GM19351 (cell line): ENCODE results near the gene PPP2R2C.
A peak's percentile ranks its signal among the peaks of the same experiment; 100 is the strongest.

Source experiments
- ATAC-seq: cut with Tn5 transposase; IDR thresholded peaks from one replicate; pipeline ENCODE4 v1.9.1; 2021; ENCODE audit warnings: mild to moderate bottlenecking, moderate library complexity; ENCODE audit not compliant: unreplicated experiment

The PPP2R2C gene

DNA sequence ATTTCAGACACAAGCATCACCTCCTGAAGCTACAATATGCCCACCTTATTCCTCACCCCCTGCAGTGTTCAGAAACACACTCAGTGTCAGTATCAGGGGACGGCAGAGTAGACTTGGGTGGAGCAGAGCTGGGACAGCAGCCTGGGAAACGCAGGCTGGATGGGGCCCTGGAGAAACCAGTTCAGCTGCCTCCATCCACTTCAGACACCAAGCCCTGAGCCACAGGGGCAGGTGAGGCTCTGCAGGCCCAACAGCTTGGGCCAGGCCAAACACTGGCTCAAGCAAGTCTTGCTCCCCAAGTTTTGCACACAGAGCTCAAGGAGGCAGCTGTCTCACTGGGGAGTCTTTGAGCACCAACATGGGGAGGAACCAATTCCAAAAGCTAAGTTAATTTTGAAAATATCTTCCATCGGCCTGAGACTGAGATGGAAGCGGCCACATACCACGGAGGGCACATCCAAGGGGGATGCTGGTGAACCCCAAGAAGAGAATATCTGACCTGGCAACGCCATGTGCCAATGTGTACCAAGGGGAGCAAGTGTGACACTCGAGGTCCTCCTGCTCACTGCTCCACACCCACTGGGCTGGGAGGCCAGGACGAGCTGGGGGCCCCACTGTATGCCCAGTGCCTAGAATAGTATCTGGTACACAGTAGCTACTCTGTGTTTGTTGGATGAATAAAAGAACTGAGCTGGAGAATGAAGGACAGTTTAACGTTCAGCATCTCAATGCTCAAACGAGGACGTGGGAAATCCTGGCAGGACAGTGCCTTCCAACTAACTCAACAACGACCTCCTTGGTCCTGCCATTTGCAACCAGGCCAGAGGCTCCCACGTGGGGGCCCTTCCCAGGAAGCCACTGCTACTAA, 45.6 kb downstream of the PPP2R2C start:
- ATAC-seq: no peak

DNA sequence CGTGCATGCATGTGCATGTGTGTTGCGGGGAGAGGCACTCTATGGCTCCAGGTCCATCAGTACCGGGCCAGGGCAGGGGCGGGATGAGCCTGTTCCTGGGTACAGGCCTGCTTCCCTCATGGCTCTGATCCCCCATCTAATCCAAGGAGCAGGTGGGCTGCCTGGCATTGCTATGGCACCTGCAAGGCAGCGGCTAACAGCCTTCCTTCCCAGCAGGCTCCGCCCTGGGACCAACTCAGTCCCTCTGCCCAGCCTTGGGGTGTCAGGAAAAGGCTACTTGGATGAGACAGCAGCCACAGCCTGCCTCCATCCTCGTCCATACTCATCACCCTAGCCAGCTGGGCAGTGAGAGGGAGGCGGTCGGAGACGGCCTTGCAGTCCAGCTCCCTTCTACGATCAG, 46.5 kb downstream of the PPP2R2C start:
- ATAC-seq: no peak

DNA sequence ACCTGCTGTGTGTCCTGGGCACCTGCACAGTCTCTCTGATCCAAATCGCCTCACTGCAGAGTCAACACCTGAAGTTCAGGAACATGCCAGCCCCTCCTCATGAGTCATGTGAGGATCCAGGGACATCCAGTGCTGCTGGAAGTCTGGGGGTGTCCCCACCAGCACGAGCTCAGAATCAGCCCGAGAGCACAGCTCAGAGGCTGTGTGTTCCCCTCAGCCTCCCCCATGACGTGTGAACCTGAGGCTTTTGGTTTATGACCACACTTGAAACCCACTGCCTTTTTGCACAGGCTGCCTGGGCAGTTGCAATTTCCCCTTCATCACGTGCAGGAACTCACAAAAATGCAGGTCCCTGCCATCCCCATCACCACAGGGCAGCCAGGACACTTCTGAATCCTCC, 47.1 kb downstream of the PPP2R2C start:
- peak; percentile 60 for ATAC-seq

DNA sequence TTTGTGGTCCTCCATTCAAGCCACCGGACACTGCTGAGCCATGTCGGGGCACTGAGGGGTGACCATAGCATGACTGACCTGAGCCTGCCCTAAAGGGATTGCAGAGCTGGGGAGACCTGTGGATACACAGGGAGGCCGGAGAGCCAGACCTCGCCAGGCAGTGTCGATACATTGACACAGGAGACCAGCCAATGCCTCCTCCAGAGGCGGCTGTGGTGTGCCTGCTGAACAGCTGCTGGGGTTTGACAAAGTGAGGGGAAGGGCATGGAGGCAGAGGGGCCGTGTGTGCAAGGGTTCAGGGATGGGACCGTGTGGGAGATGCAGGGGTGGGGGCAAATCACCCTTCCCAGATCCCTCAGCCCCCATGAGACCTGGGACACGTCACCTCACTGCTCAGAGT, 48.0 kb downstream of the PPP2R2C start:
- ATAC-seq: no peak

DNA sequence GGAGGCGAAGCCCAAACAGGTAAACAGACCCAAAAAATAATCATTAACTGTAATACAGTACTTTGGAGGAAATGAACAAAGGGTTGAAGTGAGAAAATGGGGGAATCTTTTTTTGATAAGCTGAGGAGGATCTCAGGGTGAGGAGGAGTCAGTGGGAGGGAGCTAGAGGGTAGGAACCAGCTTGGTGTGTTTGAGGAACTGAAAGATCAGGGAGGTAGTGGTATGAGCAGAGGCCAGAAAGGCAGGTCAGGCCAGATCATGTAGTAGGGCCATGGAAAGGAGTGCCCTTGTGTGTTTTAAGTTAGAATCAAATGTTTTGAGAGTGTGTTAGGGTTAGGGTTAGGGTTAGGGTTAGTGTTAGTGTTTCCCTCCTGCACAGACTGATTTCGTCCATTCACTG, 48.8 kb downstream of the PPP2R2C start:
- ATAC-seq: peak; percentile 99

DNA sequence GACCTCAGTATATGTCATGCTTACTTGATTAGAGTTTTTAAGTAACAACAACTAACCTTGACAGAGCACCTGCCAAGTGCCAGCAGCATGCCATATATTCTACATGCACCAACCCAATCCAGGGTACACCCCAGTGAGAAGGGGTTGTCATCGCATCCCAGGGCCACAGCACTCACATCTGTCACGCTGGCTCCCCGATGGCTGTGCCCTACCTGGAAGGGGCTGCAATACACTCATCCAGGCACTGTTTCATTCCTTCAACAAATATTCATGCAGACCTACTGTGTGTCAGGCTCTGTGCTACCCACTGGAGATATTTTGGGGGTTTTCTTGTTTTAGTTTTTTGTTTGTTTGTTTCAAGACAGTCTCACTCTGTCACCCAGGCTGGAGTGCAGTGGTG, 49.5 kb downstream of the PPP2R2C start:
- ATAC-seq: no peak

DNA sequence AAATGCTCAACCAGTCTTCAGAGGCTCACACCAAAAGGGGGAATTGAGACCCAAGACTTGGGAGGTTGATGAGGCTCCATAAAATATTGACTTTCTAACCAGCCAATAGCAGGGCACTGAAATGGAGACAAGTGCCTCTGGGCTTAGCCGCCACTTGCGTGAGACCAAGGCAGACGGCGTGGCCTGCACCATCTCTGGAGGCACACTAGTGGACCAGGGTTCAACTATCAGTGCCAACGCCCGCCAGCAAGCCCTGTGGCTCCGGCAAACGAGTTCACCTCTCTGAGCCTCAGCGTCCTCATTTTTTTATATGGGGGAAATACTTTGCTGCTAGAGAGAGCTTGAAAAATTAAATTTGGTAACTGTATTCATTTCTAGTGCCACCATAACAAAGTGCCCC, 50.3 kb downstream of the PPP2R2C start:
- ATAC-seq: no peak

DNA sequence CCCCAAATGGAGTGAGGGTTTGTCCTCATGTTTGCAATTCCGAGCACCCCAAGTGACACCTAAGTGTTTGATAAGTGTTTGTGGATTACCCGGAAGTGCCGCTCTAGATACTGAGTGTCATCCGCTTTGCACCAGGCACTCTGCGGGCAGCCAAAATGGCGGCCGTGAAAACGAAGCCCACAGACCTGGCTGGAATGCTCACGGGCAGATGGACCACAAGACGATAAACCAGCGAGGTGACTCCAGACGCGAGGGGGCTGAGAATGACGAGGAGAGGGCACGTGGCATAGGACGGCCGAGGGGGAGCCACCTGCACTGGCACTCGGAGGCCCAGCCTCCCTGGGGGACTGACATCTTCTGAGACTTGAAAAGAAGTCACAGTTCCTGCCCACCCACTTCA, 51.0 kb downstream of the PPP2R2C start:
- no peak for ATAC-seq

DNA sequence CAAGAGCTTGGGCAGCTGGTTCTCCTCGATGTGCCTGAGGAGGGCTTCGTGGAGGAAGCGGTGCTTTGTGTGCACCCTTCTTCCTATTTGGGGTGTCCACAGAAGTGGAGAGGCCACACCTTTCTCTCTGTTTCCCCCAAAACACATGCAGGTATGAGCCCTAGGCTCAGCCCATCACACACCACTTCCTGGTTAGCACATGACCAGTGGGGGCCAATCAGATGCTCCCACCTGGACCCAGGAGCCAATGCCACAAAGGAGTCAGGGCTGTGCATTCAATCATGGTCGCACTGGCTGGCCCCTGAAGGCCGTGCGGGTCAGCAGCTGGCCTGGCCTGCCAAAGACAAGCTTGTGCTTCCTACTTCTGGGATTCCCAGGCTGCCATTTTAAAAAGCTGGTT, 51.4 kb downstream of the PPP2R2C start:
- ATAC-seq: no peak

DNA sequence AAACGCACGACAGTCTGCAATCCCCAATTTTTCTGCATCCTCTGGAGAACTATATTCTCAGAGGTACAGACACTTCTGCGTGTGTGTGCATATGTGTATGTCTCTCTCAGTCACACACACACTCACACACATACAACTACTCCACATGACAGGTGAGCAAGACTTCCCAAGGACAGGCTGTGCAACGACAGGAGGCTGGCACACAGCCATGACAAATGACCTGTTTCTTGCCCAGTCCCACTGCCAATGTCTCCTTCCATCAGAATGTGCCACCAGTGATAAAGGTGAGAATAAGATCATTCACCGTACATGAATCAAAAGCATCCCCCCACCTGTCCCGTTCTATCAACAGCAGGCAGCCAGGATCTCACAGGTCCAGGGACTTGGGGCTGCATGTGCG, 52.4 kb downstream of the PPP2R2C start:
- no peak for ATAC-seq

DNA sequence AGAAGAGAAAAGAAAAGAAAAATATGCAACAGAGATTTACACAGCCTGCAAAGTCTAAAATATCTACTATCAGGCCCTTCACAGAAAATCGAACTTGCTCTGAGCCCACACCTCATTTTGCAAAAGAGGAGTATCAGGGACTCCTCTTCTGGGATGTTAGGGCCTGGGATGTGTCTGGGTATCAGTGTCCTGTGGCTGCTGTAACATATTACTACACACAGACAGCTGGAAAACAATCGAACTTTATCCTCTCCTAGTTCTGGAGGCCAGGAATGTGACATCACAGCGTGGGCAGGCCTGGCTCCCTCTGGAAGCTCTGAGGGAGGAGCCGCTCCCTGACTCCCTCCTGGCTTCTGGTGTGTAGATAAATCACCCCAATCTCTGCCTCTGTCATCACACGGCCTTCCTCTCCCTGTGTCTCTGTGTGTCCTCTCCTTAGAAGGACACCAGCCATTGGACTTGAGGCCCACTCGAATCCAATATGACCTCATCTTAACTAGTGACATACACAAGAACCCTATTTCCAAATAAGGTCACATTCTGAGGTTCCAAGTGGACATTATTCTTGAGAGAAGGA, 52.9 kb downstream of the PPP2R2C start:
- no peak for ATAC-seq

DNA sequence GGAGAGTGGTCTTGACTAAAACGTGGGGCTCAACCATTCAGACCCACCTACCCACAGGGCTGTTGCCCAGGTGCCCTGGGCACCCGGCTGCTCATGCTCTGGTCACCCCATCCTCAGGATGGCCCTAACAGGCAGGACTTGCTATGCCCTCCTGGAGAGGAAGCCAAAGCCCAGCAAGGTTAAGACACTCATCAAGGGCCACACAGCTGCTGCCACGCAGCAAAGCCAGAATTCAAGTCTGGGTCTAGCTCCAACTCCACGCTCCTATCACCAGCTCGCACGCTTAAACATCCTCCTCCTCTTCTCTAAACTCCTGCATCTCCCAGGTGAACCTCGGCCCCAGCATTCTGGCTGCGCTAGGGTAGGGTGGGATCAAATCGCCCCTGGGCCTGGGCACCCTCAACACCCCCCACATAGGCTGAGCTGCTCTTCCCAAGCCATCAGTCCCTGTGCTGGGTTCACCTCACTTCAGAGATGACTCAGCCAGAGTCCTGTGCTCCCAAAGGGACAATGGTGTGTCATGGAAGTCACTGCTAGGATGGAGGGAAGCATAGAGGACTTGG, 54.1 kb downstream of the PPP2R2C start:
- no peak for ATAC-seq

DNA sequence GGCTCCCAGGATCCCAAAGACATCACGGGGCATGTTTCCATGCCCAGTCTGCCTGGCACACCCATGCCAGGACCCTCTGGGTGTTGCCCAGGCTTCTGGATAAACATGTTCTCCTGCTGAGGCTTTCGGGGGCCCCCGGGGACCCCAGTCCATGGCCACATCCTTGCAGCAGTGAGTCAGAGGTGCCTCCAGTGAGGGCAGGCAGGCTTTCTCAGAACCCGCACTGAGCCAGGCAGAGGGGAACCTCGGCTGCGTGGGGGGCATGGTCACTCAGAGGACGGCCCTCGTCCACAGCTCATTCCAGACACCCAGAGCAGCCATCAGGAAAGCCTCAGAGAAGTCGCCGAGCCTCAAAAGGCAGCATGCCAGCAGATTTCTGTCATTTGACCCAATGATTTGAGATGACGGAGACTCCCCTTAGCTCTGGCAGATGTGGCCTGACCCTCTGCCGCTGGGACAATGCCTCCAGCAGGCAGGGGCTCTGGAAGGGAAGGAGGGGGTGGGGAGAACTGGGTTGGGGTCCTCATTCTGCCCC, 54.8 kb downstream of the PPP2R2C start:
- ATAC-seq: no peak

DNA sequence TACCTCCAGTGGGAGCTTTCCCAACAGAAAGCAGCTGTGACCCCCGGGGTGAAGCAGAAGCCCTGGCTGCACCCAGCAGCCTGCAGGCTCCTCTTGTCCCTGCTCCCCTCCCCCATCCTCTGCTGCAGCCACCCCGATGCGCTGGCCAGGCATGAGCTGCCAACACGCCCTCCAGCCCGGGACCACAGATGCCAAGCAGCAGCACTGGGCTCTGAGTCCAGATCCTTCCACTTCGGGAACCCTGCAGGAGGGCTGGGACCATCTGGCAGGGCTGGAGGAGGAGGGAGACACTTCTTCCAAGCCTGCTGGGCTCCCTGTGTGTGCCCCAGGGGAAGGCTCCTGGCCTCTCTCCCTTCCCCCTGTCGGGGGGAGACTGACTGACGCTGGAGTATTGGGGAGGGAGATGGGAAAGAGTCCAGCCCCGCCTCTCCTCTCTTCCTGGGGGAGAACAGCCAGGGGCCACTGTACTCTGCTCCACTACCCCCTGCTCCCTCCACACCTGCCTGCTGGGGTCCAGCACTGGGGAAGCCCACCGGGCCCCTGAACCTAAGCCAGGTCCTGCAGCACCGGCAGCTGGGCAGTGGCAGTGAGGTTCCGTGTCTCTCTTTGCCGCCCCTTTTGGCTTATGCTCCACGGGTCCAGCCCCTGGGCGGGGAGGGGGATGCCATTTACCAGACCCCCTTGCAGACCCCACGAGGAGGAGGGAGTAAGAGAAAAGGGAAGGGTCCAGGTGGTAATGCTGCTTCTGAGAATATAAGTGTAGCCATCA, 55.7 kb downstream of the PPP2R2C start:
- ATAC-seq: no peak

DNA sequence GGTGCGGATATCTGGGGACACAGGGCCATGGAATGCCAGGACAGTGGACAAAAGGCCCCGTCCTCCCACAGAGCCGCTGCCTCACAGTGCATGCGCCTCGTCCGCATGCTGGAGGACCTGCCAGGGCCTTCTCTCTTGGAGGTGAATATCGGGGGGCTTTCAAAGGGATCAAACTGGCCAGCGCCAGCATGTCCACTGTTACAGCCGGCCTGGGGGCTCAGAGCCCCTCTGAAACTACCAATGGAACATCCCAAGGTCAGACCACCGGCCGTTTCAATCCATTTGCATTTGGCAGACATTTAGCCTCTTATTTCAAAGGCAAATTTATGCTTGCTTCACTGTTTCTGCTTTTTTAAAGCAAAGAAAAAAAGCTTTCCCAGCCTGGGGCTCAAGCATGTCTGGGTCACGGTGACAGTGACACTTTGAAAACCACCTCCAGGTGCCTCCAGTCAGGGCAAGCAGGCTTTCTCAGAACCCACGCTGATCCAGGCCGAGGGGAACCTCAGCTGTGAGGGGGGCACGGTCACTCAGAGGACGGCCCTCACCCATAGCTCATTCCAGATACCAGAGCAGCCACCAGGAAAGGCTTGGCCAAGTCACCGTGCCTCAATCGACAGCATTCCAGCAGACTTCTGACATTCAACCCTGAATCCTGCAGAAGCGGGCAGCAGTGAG, 57.2 kb downstream of the PPP2R2C start:
- no peak for ATAC-seq

DNA sequence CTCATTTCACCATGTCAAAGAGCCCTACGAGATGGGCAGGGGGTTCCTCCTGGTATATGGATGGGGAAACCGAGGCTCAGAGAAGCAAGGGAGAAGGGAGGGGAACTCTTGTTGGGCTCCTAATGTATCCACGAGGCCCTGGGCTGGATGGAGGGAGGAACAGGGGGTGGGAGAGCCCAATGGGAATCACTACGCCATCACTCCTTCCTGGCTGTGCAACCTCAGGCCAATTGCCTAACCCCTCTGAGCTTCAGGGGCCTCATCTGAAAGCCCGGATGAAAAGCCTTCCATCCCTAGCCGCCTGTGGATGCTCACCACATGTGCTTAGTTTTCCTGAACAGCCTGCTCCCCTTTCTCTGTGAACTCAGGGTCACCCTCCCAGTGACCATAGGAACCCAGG, 57.8 kb downstream of the PPP2R2C start:
- ATAC-seq: no peak

DNA sequence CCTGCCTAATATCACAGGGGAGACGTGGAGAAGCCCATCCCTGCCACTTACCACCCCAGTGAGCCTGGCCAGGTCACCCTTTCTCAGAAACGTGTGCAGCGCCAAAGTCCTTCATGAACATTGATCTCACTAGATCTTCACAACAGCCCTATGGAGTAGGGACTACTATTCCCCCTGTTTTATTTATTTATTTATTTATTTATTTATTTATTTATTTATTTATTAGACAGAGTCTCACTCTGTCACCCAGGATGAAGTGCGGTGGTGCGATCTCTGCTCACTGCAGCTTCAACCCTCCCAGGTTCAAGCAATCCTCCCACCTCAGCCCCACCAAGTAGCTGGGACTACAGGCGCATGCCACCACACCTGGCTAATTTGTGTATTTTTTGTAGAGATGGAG, 61.8 kb downstream of the PPP2R2C start:
- ATAC-seq: no peak

DNA sequence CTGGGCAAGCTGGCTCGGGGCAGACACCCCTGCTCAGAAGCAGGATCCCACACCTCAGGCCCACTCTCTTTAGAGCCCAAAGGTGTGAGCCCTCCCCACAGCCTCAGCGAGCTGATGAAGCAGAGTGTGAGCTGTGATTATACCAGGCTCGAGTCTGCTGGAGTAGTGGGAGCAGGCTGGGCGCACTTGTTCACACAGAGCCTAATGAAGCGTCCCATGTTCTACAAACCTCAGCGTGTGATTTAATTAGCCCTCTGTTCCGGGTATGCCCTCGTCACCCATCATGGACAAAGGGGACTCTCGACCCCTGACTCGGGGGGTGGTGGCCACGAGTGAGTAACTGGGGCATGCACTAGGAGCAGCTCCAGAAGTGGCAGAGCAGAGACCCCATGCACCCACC, 62.3 kb downstream of the PPP2R2C start:
- ATAC-seq: no peak

DNA sequence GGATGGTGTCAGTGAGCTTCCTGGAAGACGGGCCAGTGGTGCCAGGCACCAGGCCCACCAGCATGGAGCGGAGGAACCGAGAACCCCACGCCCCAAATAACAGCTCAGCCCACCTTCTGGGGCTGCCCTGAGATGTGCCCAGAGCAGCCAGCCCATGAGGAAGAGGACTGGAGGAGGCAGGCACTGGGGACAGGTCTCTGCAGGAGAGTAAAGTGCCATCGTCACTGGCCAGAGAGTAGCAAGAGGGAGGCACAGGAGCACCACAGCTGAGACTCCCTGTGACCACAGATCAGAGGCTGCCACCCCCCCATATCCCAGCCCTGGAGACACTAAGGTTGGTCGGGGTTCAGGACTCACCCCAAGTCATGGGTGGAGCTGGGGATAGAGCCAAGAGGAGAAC, 63.0 kb downstream of the PPP2R2C start:
- no peak for ATAC-seq

DNA sequence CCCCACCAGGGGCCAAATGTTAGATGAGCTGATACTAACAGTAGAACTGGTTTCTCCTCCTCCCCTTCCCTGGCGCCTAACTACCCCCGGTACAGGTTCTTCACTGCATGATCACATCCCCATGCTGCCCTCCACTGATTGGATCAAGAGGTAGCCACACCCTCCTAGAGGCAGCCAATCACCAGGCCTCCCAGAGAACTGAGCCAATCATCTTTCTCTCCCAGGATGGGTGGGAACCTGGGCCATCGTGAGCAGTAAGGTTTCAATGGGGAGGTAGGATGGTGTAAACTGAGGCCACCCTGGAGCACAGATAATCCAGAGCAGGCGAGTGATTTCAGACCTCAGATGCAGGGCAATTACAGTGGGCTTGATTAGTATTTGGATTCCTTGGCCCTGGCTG, 64.2 kb downstream of the PPP2R2C start:
- no peak for ATAC-seq

DNA sequence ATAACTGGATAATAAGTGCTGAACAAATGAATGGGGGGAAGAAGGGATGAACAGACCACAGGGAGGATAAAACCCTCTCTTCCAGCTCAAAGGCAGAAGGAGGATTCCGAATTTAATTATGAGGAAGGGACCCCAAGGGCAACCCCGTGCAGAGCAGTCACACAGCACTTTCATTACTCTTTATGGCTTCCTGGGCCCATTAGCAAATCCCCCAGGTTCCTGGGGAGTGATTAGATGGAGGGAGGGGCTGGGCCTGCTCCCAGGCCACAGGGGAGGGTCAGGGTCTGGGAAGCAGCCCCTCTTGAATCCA, 67.1 kb downstream of the PPP2R2C start:
- no peak for ATAC-seq
